H9 (cell line): Measurements from ENCODE around the gene CNNM1. TPM values are rescaled to one million over a fixed set of nuclear protein-coding genes. Genes with fewer than 3 reads are reported as not detected.

Experiments
- DNase-seq: peaks from one replicate; pipeline ENCODE4 v3.0.0-alpha.2; 2017
- H2AFZ ChIP-seq: one replicate; pipeline ENCODE4 v1.6.1; 2013; ENCODE audit warnings: mild to moderate bottlenecking, low read length, control low read depth, moderate library complexity
- H2AK5ac ChIP-seq: 2 replicates; pipeline ENCODE4 v1.6.1; 2013; ENCODE audit warnings: low read length, control low read depth, mixed read lengths; ENCODE audit not compliant: insufficient read length
- H2BK120ac ChIP-seq: one replicate; pipeline ENCODE4 v1.6.1; 2013; ENCODE audit warnings: low read depth, mild to moderate bottlenecking, low read length, control low read depth, inconsistent platforms; ENCODE audit not compliant: poor library complexity, severe bottlenecking
- H2BK12ac ChIP-seq: 2 replicates; pipeline ENCODE4 v1.6.1; 2013; ENCODE audit warnings: low read length, control low read depth, mixed read lengths, low read depth; ENCODE audit not compliant: insufficient read length
- H2BK15ac ChIP-seq: 2 replicates; pipeline ENCODE4 v1.6.1; 2013; ENCODE audit warnings: low read depth, low read length, control low read depth
- H2BK20ac ChIP-seq: one replicate; pipeline ENCODE4 v1.6.1; 2013; ENCODE audit warnings: low read depth, mild to moderate bottlenecking, low read length, control low read depth, inconsistent platforms; ENCODE audit not compliant: poor library complexity, severe bottlenecking
- H2BK5ac ChIP-seq: 2 replicates; pipeline ENCODE4 v1.6.1; 2013; ENCODE audit warnings: low read length, control low read depth, mixed read lengths; ENCODE audit not compliant: insufficient read length
- H3K14ac ChIP-seq: 2 replicates; pipeline ENCODE4 v1.6.1; 2013; ENCODE audit warnings: low read length, control low read depth; ENCODE audit not compliant: insufficient read depth
- H3K18ac ChIP-seq: 2 replicates; pipeline ENCODE4 v1.6.1; 2013; ENCODE audit warnings: low read depth, mild to moderate bottlenecking, mixed read lengths, low read length, control low read depth; ENCODE audit not compliant: insufficient read length
- H3K23ac ChIP-seq: 2 replicates; pipeline ENCODE4 v1.6.1; 2013; ENCODE audit warnings: low read length, control low read depth, mixed read lengths, low read depth; ENCODE audit not compliant: insufficient read length
- H3K23me2 ChIP-seq: 2 replicates; pipeline ENCODE4 v1.6.1; 2013; ENCODE audit warnings: low read depth, mild to moderate bottlenecking, mixed read lengths, low read length, control low read depth; ENCODE audit not compliant: insufficient read length, poor library complexity, severe bottlenecking
- H3K27ac ChIP-seq: 2 replicates; pipeline ENCODE4 v1.5.1; 2013; ENCODE audit warnings: low read length, control low read depth, mixed read lengths, low read depth; ENCODE audit not compliant: insufficient read length
- H3K27me3 ChIP-seq: 2 replicates; pipeline ENCODE4 v1.6.1; 2013; ENCODE audit warnings: low read length, control low read depth, inconsistent platforms; ENCODE audit not compliant: insufficient read depth
- H3K4ac ChIP-seq: 2 replicates; pipeline ENCODE4 v1.6.1; 2013; ENCODE audit warnings: low read depth, mild to moderate bottlenecking, control low read depth, inconsistent platforms, low read length, moderate library complexity
- H3K4me1 ChIP-seq: 2 replicates; pipeline ENCODE4 v1.6.1; 2013; ENCODE audit warnings: low read length, control low read depth, inconsistent platforms; ENCODE audit not compliant: insufficient read depth
- H3K4me2 ChIP-seq: 2 replicates; pipeline ENCODE4 v1.6.1; 2013; ENCODE audit warnings: low read length, control low read depth, mixed read lengths; ENCODE audit not compliant: insufficient read length, insufficient read depth
- H3K56ac ChIP-seq: 2 replicates; pipeline ENCODE4 v1.6.1; 2013; ENCODE audit warnings: low read depth, mild to moderate bottlenecking, mixed read lengths, low read length, control low read depth; ENCODE audit not compliant: insufficient read length
- H3K79me1 ChIP-seq: 2 replicates; pipeline ENCODE4 v1.6.1; 2013; ENCODE audit warnings: low read depth, mild to moderate bottlenecking, moderate library complexity, low read length, control low read depth, inconsistent platforms; ENCODE audit not compliant: insufficient read depth, poor library complexity, severe bottlenecking
- H3K79me2 ChIP-seq: 2 replicates; pipeline ENCODE4 v1.6.1; 2013; ENCODE audit warnings: low read length, control low read depth, inconsistent platforms; ENCODE audit not compliant: insufficient read depth
- H3K9ac ChIP-seq: 2 replicates; pipeline ENCODE4 v1.6.1; 2013; ENCODE audit warnings: low read length, control low read depth, mixed read lengths; ENCODE audit not compliant: insufficient read length; ENCODE audit errors: extremely low read depth
- H3K9me3 ChIP-seq: one replicate; pipeline ENCODE4 v1.6.1; 2013; ENCODE audit warnings: low read depth, low read length, inconsistent platforms; ENCODE audit not compliant: control insufficient read depth
- H3T11ph ChIP-seq: one replicate; pipeline ENCODE4 v1.6.1; 2013; ENCODE audit warnings: mild to moderate bottlenecking, low read length, control low read depth, inconsistent platforms
- H4K20me1 ChIP-seq: one replicate; pipeline ENCODE4 v1.6.1; 2013; ENCODE audit not compliant: control insufficient read depth, insufficient read length, insufficient read depth
- H4K5ac ChIP-seq: 2 replicates; pipeline ENCODE4 v1.6.1; 2013; ENCODE audit warnings: low read depth, mild to moderate bottlenecking, mixed read lengths, low read length, control low read depth; ENCODE audit not compliant: insufficient read length
- H4K8ac ChIP-seq: replicated peaks from 2 replicates; pipeline ENCODE4 v1.6.1; 2013; ENCODE audit warnings: low read length, control low read depth, mixed read lengths, low read depth; ENCODE audit not compliant: insufficient read length
- H4K91ac ChIP-seq: 2 replicates; pipeline ENCODE4 v1.6.1; 2013; ENCODE audit warnings: low read depth, mild to moderate bottlenecking, moderate library complexity, mixed read lengths, low read length, control low read depth; ENCODE audit not compliant: insufficient read length
- H3K27ac Mint-ChIP-seq, 3 experiments: 2 replicates in 2 of 3; 3 replicates in 1 of 3; pipeline ENCODE4 v1.8.0; 2020 to 2021; ENCODE audit warnings: mixed read lengths in 3 of 3, mild to moderate bottlenecking in 1 of 3, moderate library complexity in 1 of 3
- H3K27me3 Mint-ChIP-seq: 2 replicates; pipeline ENCODE4 v1.8.0; 2021; ENCODE audit warnings: low read depth, mild to moderate bottlenecking, moderate library complexity, mixed read lengths
- H3K36me3 Mint-ChIP-seq, 3 experiments: 2 replicates in 2 of 3; 3 replicates in 1 of 3; pipeline ENCODE4 v1.8.0; 2020 to 2021; ENCODE audit warnings: low read depth in 3 of 3, mixed read lengths in 3 of 3; ENCODE audit not compliant: insufficient read depth in 1 of 3
- H3K4me1 Mint-ChIP-seq, 2 experiments: 2 replicates each; pipeline ENCODE4 v1.8.0; 2020; ENCODE audit warnings: mixed read lengths in 2 of 2
- H3K4me3 Mint-ChIP-seq, 2 experiments: 2 replicates in 1 of 2; 3 replicates in 1 of 2; pipeline ENCODE4 v1.8.0; 2020 to 2021; ENCODE audit warnings: mild to moderate bottlenecking in 2 of 2, mixed read lengths in 2 of 2, moderate library complexity in 1 of 2
- H3K9me3 Mint-ChIP-seq, 2 experiments: 2 replicates in 1 of 2; 3 replicates in 1 of 2; pipeline ENCODE4 v1.8.0; 2020; ENCODE audit warnings: mild to moderate bottlenecking in 2 of 2, mixed read lengths in 2 of 2, moderate library complexity in 1 of 2
- WGBS: extraction: QIAGEN DNeasy Blood & Tissue Kit; methylation state at CpG from one replicate; pipeline ENCODE4 v1.1.7; 2013; ENCODE audit warnings: missing lambda C conversion rate, low lambda C conversion rate, mixed read lengths; ENCODE audit not compliant: insufficient read length; ENCODE audit errors: extremely low coverage; 5-methylcytosine and 5-hydroxymethylcytosine counted together
- total RNA-seq: library from RNA; stranded (reverse); gene quantifications from 2 replicates; pipeline ENCODE4 v1.2.1, GENCODE V29; 2021
- TF ChIP-seq, protein P1 (sequence below): fragments of 200-600 bp; sonication (generic); conservative IDR thresholded peaks from 3 replicates; pipeline ENCODE4 v1.8.0; 2021; ENCODE audit warnings: antibody characterized with exemption, mild to moderate bottlenecking

CNNM1 gene
- total RNA-seq, 1 experiment from 2014 or later = 0.35 TPM

DNA sequence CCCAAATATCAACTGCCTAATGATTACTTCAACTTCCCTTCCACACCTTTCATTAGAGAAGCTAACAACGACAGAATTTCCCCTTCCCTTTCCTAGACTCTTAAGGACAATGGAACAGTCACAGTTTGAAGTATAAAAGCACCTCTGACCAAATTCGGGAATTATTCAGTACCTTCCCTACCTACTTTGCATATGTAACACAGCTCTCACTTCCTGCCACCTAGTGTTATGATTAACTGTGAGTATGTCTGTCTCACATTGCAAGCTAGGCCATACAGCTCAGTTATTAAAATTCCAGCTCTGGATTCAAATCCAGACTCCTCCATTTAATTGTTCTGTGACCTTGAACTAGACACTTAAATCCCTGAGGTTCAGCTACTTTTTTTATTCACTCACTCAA is 48.7 kb upstream of the CNNM1 start:
- Histone ChIP-seq H2BK12ac (no peak overlapping the region), H2BK120ac (no peak overlapping the region), H2AK5ac (no peak overlapping the region), H3K23ac (no peak overlapping the region), H3K9ac (no peak overlapping the region), H3K9me3 (no peaks in the 10 kb centered on the region), H3K14ac (no peak overlapping the region), H3K4me2 (no peak overlapping the region), H3K56ac (no peak overlapping the region), H3K79me2 (no peaks in the 10 kb centered on the region), H4K91ac (no peak overlapping the region), H2BK5ac (no peak overlapping the region), H3T11ph (no peak overlapping the region), H2BK20ac (no peak overlapping the region), H4K5ac (no peak overlapping the region), H3K18ac (no peak overlapping the region), H2BK15ac (no peak overlapping the region), H4K20me1 (no peaks in the 10 kb centered on the region), H4K8ac (no peak overlapping the region), H2AFZ (no peak overlapping the region), H3K27me3 (no peaks in the 10 kb centered on the region), H3K23me2 (no peaks in the 10 kb centered on the region), H3K4ac (no peak overlapping the region), H3K4me1 (peaks cover 5% of the 10 kb centered on the region; the same call in 1 of the 2 replicates), H3K27ac (no peak overlapping the region), H3K79me1 (no peaks in the 10 kb centered on the region)
- Mint-ChIP-seq H3K9me3 (peaks cover 9 to 13% of the 10 kb centered on the region in 2 experiments; a peak in 4 of 5 replicates), H3K4me1 (peaks cover 4 to 5% of the 10 kb centered on the region in 2 experiments; a peak in 3 of 4 replicates), H3K27ac (no peak overlapping the region), H3K36me3 (peaks cover 0 to 12% (median 6%) of the 10 kb centered on the region in 3 experiments; a peak in 1 of 7 replicates), H3K4me3 (no peak overlapping the region), H3K27me3 (peaks cover 1% of the 10 kb centered on the region)
- TF ChIP-seq, protein P1, sequence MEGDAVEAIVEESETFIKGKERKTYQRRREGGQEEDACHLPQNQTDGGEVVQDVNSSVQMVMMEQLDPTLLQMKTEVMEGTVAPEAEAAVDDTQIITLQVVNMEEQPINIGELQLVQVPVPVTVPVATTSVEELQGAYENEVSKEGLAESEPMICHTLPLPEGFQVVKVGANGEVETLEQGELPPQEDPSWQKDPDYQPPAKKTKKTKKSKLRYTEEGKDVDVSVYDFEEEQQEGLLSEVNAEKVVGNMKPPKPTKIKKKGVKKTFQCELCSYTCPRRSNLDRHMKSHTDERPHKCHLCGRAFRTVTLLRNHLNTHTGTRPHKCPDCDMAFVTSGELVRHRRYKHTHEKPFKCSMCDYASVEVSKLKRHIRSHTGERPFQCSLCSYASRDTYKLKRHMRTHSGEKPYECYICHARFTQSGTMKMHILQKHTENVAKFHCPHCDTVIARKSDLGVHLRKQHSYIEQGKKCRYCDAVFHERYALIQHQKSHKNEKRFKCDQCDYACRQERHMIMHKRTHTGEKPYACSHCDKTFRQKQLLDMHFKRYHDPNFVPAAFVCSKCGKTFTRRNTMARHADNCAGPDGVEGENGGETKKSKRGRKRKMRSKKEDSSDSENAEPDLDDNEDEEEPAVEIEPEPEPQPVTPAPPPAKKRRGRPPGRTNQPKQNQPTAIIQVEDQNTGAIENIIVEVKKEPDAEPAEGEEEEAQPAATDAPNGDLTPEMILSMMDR = no peak
- no peak for DNase-seq
- WGBS = no CpG with 5 or more reads among the region's 2 CpGs
